Activated CD8-positive, alpha-beta memory T cell treated with anti-CD3 and anti-CD28 coated beads for 1 hour (primary cell): ENCODE data around the gene FAM200C.

ENCODE experiments used
- DNase-seq, 2 donors: peaks; one replicate each; pipeline ENCODE4 v3.0.0-alpha.2; 2020; ENCODE audit warnings: low read depth in 1 of 2; ENCODE audit errors: extremely low read depth in 1 of 2

Gene FAM200C

GRCh38 chr5:160369990-160370712 lies 29.7 kb downstream of the FAM200C start, which contains the start of gene C1QTNF2:
Gene C1QTNF2, minus strand, starts transcription at chr5:160370626. Its CDS starts 15,615 bp downstream, at chr5:160355011.
- no peak for DNase-seq

GRCh38 chr5:160367885-160368284 lies 32.0 kb downstream of the FAM200C start:
- DNase-seq: no peak

GRCh38 chr5:160367261-160367660 lies 32.6 kb downstream of the FAM200C start:
- no peak for DNase-seq

- DNase-seq: no peak
These were observed 33.6 kb downstream of the FAM200C start for GRCh38 chr5:160366230-160366629.

GRCh38 chr5:160363660-160364395 lies 36.0 kb downstream of the FAM200C start:
- DNase-seq: no peak

GRCh38 chr5:160363211-160363610 lies 36.6 kb downstream of the FAM200C start:
- no peak for DNase-seq

GRCh38 chr5:160361624-160362228 lies 38.1 kb downstream of the FAM200C start:
- DNase-seq: no peak

- no peak for DNase-seq
These were observed 39.5 kb downstream of the FAM200C start for GRCh38 chr5:160360310-160360709.

GRCh38 chr5:160359816-160360215 lies 40.0 kb downstream of the FAM200C start:
- DNase-seq: no peak

- DNase-seq: no peak
These were observed 40.6 kb downstream of the FAM200C start for GRCh38 chr5:160359242-160359641.

- no peak for DNase-seq
These were observed 41.9 kb downstream of the FAM200C start for GRCh38 chr5:160357861-160358411.

GRCh38 chr5:160357394-160357793 lies 42.5 kb downstream of the FAM200C start:
- no peak for DNase-seq

- no peak for DNase-seq
These were observed 43.1 kb downstream of the FAM200C start for GRCh38 chr5:160356550-160357347.

GRCh38 chr5:160354666-160355065 lies 45.2 kb downstream of the FAM200C start:
- no peak for DNase-seq

GRCh38 chr5:160353379-160353778 lies 46.5 kb downstream of the FAM200C start:
- DNase-seq: no peak

- DNase-seq: no peak
These were observed 47.5 kb downstream of the FAM200C start for GRCh38 chr5:160352308-160352707.

- no peak for DNase-seq
These were observed 49.9 kb downstream of the FAM200C start for GRCh38 chr5:160349935-160350303.

- DNase-seq: no peak
These were observed 50.5 kb downstream of the FAM200C start for GRCh38 chr5:160349249-160349934.

GRCh38 chr5:160348080-160348479 lies 51.8 kb downstream of the FAM200C start:
- no peak for DNase-seq

GRCh38 chr5:160347448-160347847 lies 52.4 kb downstream of the FAM200C start:
- no peak for DNase-seq
